HepG2 (cell line): ENCODE results near the gene COASY. TPM values are rescaled to one million over a fixed set of nuclear protein-coding genes. Genes with fewer than 3 reads are reported as not detected.
A peak's percentile ranks its signal among the peaks of the same experiment; 100 is the strongest.

Source experiments
- ASH2L ChIP-seq: fragments of 300-600, 200-600 bp; sonication (generic); IDR thresholded peaks from 2 replicates; pipeline ENCODE4 v1.7.0; 2017; ENCODE audit warnings: low read depth, mild to moderate bottlenecking, moderate library complexity, mixed read lengths, low read length; ENCODE audit not compliant: insufficient read length
- BRD4 ChIP-seq: sonication (generic); formaldehyde crosslinking; IDR thresholded peaks from 2 replicates; pipeline ENCODE4 v1.4.0; 2020; ENCODE audit warnings: missing genetic modification reagents
- CCDC6 ChIP-seq: sonication (generic); formaldehyde crosslinking; IDR thresholded peaks from 2 replicates; pipeline ENCODE4 v1.8.1; 2022; ENCODE audit warnings: mild to moderate bottlenecking, missing genetic modification reagents, moderate library complexity
- CENPBD1 ChIP-seq: sonication (generic); formaldehyde crosslinking; IDR thresholded peaks from 2 replicates; pipeline ENCODE4 v1.8.0; 2022; ENCODE audit warnings: missing genetic modification reagents, low read depth, mild to moderate bottlenecking, borderline replicate concordance
- FOXP1 ChIP-seq, 2 experiments: fragments of 450-650 bp in 1 of 2; IDR thresholded peaks; 2 replicates each; pipeline ENCODE4 v1.6.1; 2017 to 2018; ENCODE audit warnings: antibody characterized with exemption in 1 of 2
- GATA4 ChIP-seq: sonication (generic); IDR thresholded peaks from 2 replicates; pipeline ENCODE4 v1.6.1; 2016; ENCODE audit warnings: antibody characterized with exemption, low read depth, borderline replicate concordance
- GMEB1 ChIP-seq: sonication (generic); formaldehyde crosslinking; IDR thresholded peaks from 2 replicates; pipeline ENCODE4 v1.5.1; 2020; ENCODE audit warnings: missing genetic modification reagents, mild to moderate bottlenecking, borderline replicate concordance
- TFE3 ChIP-seq: IDR thresholded peaks from 2 replicates; pipeline ENCODE4 v1.6.1; 2016
- XBP1 ChIP-seq: sonication (generic); formaldehyde crosslinking; IDR thresholded peaks from 2 replicates; pipeline ENCODE4 v1.5.0; 2020; ENCODE audit warnings: missing genetic modification reagents
- ZBTB42 ChIP-seq: sonication (generic); formaldehyde crosslinking; IDR thresholded peaks from 2 replicates; pipeline ENCODE4 v1.5.0; 2020; ENCODE audit warnings: mild to moderate bottlenecking, missing genetic modification reagents
- ZNF253 ChIP-seq: sonication (generic); formaldehyde crosslinking; IDR thresholded peaks from 2 replicates; pipeline ENCODE4 v1.8.0; 2022; ENCODE audit warnings: mild to moderate bottlenecking, missing genetic modification reagents, borderline replicate concordance
- ZNF430 ChIP-seq: sonication (generic); formaldehyde crosslinking; IDR thresholded peaks from 2 replicates; pipeline ENCODE4 v1.9.0; 2021; ENCODE audit warnings: mild to moderate bottlenecking, missing genetic modification reagents
- ZNF713 ChIP-seq: sonication (generic); formaldehyde crosslinking; IDR thresholded peaks from 2 replicates; pipeline ENCODE4 v1.4.0; 2020; ENCODE audit warnings: mild to moderate bottlenecking, missing genetic modification reagents
- ZNF766 ChIP-seq: sonication (generic); formaldehyde crosslinking; IDR thresholded peaks from 2 replicates; pipeline ENCODE4 v1.5.0; 2020; ENCODE audit warnings: missing genetic modification reagents, borderline replicate concordance
- ZSCAN30 ChIP-seq: sonication (generic); formaldehyde crosslinking; IDR thresholded peaks from 2 replicates; pipeline ENCODE4 v1.5.0; 2020; ENCODE audit warnings: mild to moderate bottlenecking, missing genetic modification reagents
- polyA plus RNA-seq, 8 experiments: library from polyadenylated mRNA; depleted of rRNA in 3 of 8; stranded (reverse) in 7 of 8; unstranded in 1 of 8; fragments of >200 nt; fragmentation: Illumina TruSeq in 4 of 8; extraction: Trizol in 4 of 8; gene quantifications; 2 replicates each; pipeline versions ENCODE4 v1.2.1 to v1.2.3, GENCODE V29; 2011 to 2016; ENCODE audit warnings: low read depth in 4 of 8, missing spikeins in 1 of 8, mixed read lengths in 1 of 8; ENCODE audit not compliant: insufficient read depth in 1 of 8
- total RNA-seq, 5 experiments: library from RNA; depleted of rRNA; stranded (reverse); fragments of >200 nt; fragmentation: Illumina TruSeq; extraction: Trizol; gene quantifications; 2 replicates each; pipeline ENCODE4 v1.2.3, GENCODE V29; 2016; ENCODE audit warnings: low read depth in 1 of 5
- TF ChIP-seq, protein P1 (sequence below): sonication (generic); formaldehyde crosslinking; IDR thresholded peaks from 2 replicates; pipeline ENCODE4 v1.4.0; 2020; ENCODE audit warnings: missing genetic modification reagents
- TF ChIP-seq, protein P2 (sequence below): IDR thresholded peaks from 2 replicates; pipeline ENCODE4 v1.6.1; 2016; ENCODE audit warnings: missing genetic modification reagents, missing compliant biosample characterization

The COASY gene
- total and polyA plus RNA-seq, 2 of the 13 experiments (the other 11 are each of a cell fraction or from before 2014, with no cell fraction given) = 90.7 to 125 TPM

DNA sequence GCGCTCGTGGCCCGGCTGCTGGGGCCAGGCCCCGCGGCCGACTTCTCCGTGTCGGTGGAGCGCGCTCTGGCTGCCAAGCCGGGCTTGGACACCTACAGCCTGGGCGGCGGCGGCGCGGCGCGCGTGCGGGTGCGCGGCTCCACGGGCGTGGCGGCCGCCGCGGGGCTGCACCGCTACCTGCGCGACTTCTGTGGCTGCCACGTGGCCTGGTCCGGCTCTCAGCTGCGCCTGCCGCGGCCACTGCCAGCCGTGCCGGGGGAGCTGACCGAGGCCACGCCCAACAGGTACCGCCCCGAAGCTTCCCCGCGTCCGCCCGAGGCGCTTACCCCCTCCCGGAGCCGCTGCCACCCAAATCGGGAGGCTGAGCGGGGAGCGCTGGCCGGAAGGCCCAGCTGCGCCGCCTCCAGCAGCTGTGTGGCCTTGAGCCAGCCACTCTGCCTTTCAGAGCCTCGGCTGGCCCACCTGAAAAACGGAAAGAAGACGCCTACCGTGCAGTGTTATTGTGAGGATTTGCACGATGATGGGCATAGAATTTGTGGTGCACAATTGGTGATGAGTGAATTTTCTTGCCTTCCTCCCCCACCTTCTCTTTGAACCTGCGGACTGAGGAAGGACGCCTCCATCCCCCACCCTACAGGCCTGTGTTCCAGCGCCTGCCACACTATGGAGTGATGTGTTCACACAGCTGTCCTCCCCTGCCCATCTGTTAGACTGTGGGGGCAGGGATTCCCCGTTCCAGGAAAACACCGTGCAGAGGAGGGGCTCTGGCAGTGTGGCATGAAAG is 25.4 kb upstream of the COASY start (continued):
- TF ChIP-seq, protein P1, sequence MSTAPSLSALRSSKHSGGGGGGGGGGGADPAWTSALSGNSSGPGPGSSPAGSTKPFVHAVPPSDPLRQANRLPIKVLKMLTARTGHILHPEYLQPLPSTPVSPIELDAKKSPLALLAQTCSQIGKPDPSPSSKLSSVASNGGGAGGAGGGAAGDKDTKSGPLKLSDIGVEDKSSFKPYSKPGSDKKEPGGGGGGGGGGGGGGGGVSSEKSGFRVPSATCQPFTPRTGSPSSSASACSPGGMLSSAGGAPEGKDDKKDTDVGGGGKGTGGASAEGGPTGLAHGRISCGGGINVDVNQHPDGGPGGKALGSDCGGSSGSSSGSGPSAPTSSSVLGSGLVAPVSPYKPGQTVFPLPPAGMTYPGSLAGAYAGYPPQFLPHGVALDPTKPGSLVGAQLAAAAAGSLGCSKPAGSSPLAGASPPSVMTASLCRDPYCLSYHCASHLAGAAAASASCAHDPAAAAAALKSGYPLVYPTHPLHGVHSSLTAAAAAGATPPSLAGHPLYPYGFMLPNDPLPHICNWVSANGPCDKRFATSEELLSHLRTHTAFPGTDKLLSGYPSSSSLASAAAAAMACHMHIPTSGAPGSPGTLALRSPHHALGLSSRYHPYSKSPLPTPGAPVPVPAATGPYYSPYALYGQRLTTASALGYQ = peak; percentile 58; the same call in 1 of the 2 replicates
- no peak for TF ChIP-seq FOXP1 (IDR thresholded peaks at IDR 0.05)
- TF ChIP-seq FOXP1 (CRISPR knock-in tag; IDR thresholded peaks at IDR 0.05) = peak; percentile 18; the same call in 1 of the 2 replicates
- peak; percentile 70 for TF ChIP-seq GMEB1 (CRISPR knock-in tag)
- peak; percentile 49; the same call in 1 of the 2 replicates for TF ChIP-seq GATA4
- peak; percentile 84; the same call in 1 of the 2 replicates for TF ChIP-seq ZNF253
- TF ChIP-seq ZNF766 = no peak
- TF ChIP-seq ZSCAN30 (CRISPR knock-in tag) = no peak
- peak; percentile 62 for TF ChIP-seq TFE3 (CRISPR knock-in tag)
- TF ChIP-seq ZNF430 (CRISPR knock-in tag) = peak; percentile 3; the same call in 1 of the 2 replicates
- no peak; the same call in 1 of the 2 replicates for TF ChIP-seq CENPBD1 (CRISPR knock-in tag)
- TF ChIP-seq BRD4 (CRISPR knock-in tag) = peak; percentile 73
- TF ChIP-seq XBP1 (CRISPR knock-in tag) = no peak
- peak; percentile 74; the same call in 1 of the 2 replicates for TF ChIP-seq CCDC6 (CRISPR knock-in tag)
- peak; percentile 95 for TF ChIP-seq ZBTB42 (CRISPR knock-in tag)
- TF ChIP-seq ZNF713 = 0 out of 2 replicates have a peak, but pooled peaks have one; percentile 54
- TF ChIP-seq ASH2L = peak; percentile 57
- TF ChIP-seq, protein P2, sequence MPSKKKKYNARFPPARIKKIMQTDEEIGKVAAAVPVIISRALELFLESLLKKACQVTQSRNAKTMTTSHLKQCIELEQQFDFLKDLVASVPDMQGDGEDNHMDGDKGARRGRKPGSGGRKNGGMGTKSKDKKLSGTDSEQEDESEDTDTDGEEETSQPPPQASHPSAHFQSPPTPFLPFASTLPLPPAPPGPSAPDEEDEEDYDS = peak; percentile 83
